Measurements from ENCODE around the gene RAP1GAP2.

GRCh38 chr17:2784864-2785263 is 11.4 kb upstream of the RAP1GAP2 start:
- TF ChIP-seq POLR2AphosphoS5 (IDR thresholded peaks at IDR 0.05; ENCODE audit: low read depth, low read length) (no peak), TAF1 (IDR thresholded peaks at IDR 0.05; ENCODE audit: low read depth, low read length) (no peak), POLR2A (IDR thresholded peaks at IDR 0.05; ENCODE audit: low read depth, low read length) (no peak), SPI1 (IDR thresholded peaks at IDR 0.05; ENCODE audit: low read depth, low read length) (no peak), POU2F2 (IDR thresholded peaks at IDR 0.05; ENCODE audit: low read depth, low read length) (no peak)
